Breast epithelium (tissue), 4 donors: ENCODE data around the gene CAPNS1. TPM values are rescaled to one million over a fixed set of nuclear protein-coding genes. Genes with fewer than 3 reads are reported as not detected.

ENCODE experiments used
- DNase-seq, 2 donors: peaks; one replicate each; pipeline ENCODE4 v3.0.0-alpha.2; 2019; ENCODE audit warnings: low spot score in 2 of 2
- H3K27ac ChIP-seq, 2 donors: fragments of 200-600 bp; sonication (generic) in 1 of 2; one replicate each; pipeline ENCODE4 v1.5.1; 2016 to 2019; ENCODE audit warnings: mild to moderate bottlenecking in 1 of 2
- H3K27me3 ChIP-seq, 2 donors: fragments of 200-600 bp; sonication (generic) in 1 of 2; one replicate each; pipeline versions ENCODE4 v1.5.1 to v1.6.0; 2017 to 2019; ENCODE audit warnings: control low read depth in 1 of 2, mild to moderate bottlenecking in 1 of 2
- H3K36me3 ChIP-seq: fragments of 200-600 bp; one replicate; pipeline ENCODE4 v1.5.1; 2019
- H3K4me1 ChIP-seq, 2 donors: fragments of 200-600 bp; sonication (generic); one replicate each; pipeline ENCODE4 v1.5.1; 2016 to 2019; ENCODE audit warnings: control low read depth in 1 of 2
- H3K4me3 ChIP-seq, 3 donors: fragments of 200-600 bp; sonication (generic); 1 replicate in 2 of 3; 2 replicates in 1 of 3; pipeline ENCODE4 v1.5.1; 2016 to 2019; ENCODE audit warnings: mild to moderate bottlenecking in 3 of 3, moderate library complexity in 2 of 3
- H3K9me3 ChIP-seq, 2 donors: fragments of 200-600 bp; sonication (generic) in 1 of 2; one replicate each; pipeline ENCODE4 v1.5.1; 2016 to 2019; ENCODE audit warnings: control low read depth in 1 of 2
- POLR2A ChIP-seq: fragments of 450-650 bp; IDR thresholded peaks from one replicate; pipeline ENCODE4 v1.6.1; 2016; ENCODE audit warnings: antibody characterized with exemption, mild to moderate bottlenecking, moderate library complexity
- POLR2AphosphoS5 ChIP-seq, 3 donors: sonication (generic); formaldehyde crosslinking; IDR thresholded peaks; one replicate each; pipeline ENCODE4 v1.6.1; 2017; ENCODE audit warnings: antibody characterized with exemption in 3 of 3
- intact Hi-C: fragments of 100-400 bp; cut with DNase I; formaldehyde crosslinking; loops from one replicate; pipeline ENCODE4 v1.15.1; 2023; ENCODE audit warnings: low total_unique reads
- total RNA-seq, 3 donors: library from RNA; depleted of rRNA; stranded (reverse); fragments of >200 nt; gene quantifications; one replicate each; pipeline ENCODE4 v1.1.0, GENCODE V29; 2016
- TF ChIP-seq, protein P1 (sequence below), 3 donors: fragments of 450-650 bp; IDR thresholded peaks; one replicate each; pipeline ENCODE4 v1.5.1; 2016 to 2017; ENCODE audit warnings: antibody characterized with exemption in 3 of 3, mild to moderate bottlenecking in 3 of 3, moderate library complexity in 3 of 3

CAPNS1 gene
- total RNA-seq, 3 donors from 2014 or later, result 144 to 286 (median 200) TPM

DNA sequence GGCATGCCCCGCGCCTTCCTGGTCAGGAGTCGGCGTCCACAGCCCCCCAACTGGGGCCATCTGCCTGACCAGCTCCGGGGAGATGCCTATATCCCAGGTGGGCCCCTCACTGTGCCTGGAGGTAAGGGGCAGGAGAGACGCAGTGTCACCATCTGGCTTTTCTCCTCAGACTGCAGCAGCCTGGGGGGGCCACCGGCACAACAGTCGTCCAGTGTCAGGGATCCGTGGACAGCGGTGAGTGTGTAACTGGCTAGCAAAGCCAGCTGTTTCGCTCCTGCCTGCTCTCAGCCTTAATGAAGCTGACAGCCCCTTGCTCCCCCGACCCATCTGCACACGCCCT, 28.7 kb upstream of the CAPNS1 start:
- Histone ChIP-seq H3K4me3 (no peak overlapping the region), H3K9me3 (no peaks in the 10 kb centered on the region), H3K27me3 (no peaks in the 10 kb centered on the region), H3K4me1 (peaks cover 0 to 4% of the 10 kb centered on the region in 2 donors), H3K27ac (no peak overlapping the region), H3K36me3 (no peaks in the 10 kb centered on the region)
- intact Hi-C loops, result no loop called here
- DNase-seq, result no peak
- TF ChIP-seq POLR2AphosphoS5 (IDR thresholded peaks at IDR 0.05) (no peak), POLR2A (no peak)
- TF ChIP-seq, protein P1, sequence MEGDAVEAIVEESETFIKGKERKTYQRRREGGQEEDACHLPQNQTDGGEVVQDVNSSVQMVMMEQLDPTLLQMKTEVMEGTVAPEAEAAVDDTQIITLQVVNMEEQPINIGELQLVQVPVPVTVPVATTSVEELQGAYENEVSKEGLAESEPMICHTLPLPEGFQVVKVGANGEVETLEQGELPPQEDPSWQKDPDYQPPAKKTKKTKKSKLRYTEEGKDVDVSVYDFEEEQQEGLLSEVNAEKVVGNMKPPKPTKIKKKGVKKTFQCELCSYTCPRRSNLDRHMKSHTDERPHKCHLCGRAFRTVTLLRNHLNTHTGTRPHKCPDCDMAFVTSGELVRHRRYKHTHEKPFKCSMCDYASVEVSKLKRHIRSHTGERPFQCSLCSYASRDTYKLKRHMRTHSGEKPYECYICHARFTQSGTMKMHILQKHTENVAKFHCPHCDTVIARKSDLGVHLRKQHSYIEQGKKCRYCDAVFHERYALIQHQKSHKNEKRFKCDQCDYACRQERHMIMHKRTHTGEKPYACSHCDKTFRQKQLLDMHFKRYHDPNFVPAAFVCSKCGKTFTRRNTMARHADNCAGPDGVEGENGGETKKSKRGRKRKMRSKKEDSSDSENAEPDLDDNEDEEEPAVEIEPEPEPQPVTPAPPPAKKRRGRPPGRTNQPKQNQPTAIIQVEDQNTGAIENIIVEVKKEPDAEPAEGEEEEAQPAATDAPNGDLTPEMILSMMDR (IDR thresholded peaks at IDR 0.05), result no peak

DNA sequence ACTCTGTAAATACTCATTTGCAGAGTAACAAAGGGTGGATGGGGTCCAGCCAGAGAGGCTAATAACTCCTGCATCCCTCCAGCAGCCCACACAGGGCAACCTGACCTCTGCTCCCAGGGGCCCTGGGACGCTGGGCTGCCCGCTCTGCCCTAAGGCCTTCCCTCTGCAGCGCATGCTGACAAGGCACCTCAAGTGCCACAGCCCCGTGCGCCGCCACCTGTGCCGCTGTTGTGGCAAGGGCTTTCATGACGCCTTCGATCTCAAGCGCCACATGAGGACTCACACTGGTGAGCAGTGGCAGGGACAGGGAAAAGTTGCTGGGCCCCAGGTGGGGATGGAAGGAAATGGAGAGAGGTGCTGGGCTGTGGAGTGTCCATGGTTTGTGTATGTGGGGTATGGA, 27.2 kb upstream of the CAPNS1 start:
- intact Hi-C loops, result no loop called here
- no peak overlapping the region for H3K4me3 ChIP-seq
- H3K36me3 ChIP-seq, result no peaks in the 10 kb centered on the region
- H3K27me3 ChIP-seq, result no peaks in the 10 kb centered on the region
- TF ChIP-seq POLR2AphosphoS5 (IDR thresholded peaks at IDR 0.05) (no peak), POLR2A (no peak)
- TF ChIP-seq, protein P1 (IDR thresholded peaks at IDR 0.05), result no peak
- H3K4me1 ChIP-seq, result peaks cover 0 to 7% of the 10 kb centered on the region in 2 donors
- H3K27ac ChIP-seq, result no peak overlapping the region
- H3K9me3 ChIP-seq, result no peaks in the 10 kb centered on the region
- DNase-seq, result no peak

DNA sequence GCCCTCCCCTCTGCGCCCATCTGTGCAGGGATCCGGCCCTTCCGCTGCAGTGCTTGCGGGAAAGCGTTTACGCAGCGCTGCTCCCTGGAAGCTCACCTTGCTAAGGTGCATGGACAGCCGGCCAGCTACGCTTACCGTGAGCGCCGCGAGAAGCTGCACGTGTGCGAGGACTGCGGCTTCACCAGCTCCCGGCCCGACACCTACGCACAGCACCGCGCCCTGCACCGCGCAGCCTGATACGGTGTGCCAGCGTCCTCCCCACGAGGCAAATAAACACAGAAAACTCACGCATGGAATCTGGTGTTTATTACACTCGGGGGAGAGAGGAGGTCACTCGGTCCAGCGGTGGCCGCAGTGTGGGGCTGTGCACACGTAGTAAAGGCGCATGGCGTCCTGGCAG, 26.4 kb upstream of the CAPNS1 start:
- TF ChIP-seq POLR2AphosphoS5 (IDR thresholded peaks at IDR 0.05) (no peak), POLR2A (no peak)
- TF ChIP-seq, protein P1 (IDR thresholded peaks at IDR 0.05), result no peak
- Histone ChIP-seq H3K4me1 (peaks cover 0 to 7% of the 10 kb centered on the region in 2 donors), H3K36me3 (no peaks in the 10 kb centered on the region), H3K27me3 (no peaks in the 10 kb centered on the region), H3K4me3 (peak overlapping the region in 2 of 3 donors; percentile 77 to 89), H3K9me3 (no peaks in the 10 kb centered on the region), H3K27ac (peak overlapping the region in 1 of 2 donors; percentile 97)
- intact Hi-C loops, result no loop called here
- no peak for DNase-seq

DNA sequence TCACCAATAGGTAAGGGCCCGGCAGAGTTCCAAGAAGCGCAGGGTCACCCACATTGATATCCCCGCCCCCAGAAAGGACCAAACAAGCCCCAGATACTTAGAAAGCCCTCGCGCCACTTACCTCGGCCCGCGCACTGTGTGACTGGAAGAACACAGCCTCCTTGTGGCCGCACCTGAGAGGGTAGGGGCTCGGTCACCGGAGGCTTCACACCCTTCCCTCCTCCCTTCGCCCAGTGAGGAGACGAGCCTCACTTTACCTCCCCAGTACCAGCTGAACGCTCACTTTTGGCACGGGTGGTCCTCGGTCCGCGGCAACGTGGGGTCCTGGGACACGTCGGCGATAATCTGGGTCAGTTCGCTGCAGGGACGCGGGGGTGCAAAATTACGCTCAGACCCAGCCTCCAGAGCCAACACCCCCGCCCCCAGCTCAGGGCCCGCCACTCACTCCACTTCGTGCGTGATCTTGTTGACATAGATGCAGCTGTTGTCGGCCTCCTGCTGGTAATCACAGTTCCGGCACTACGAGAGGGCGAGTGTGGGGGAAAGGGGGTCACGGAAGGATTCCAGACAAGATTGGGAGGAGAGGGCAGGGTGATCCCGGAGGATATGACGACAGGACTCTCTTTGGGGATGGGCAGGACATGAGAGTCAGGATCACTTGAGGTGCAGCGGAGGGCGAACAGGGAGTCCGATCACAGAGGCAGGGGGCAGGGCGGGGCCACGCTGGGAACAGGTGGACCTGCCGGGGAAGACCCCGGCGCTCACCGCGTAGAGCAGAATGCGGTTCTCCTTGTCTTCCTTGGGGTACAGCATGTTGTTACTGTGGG, 25.8 kb upstream of the CAPNS1 start:
- no peaks in the 10 kb centered on the region for H3K27me3 ChIP-seq
- H3K27ac ChIP-seq, result peak overlapping the region; percentile 92 to 97
- H3K4me1 ChIP-seq, result peaks cover 0 to 7% of the 10 kb centered on the region in 2 donors
- H3K9me3 ChIP-seq, result no peaks in the 10 kb centered on the region
- intact Hi-C loops, result no loop called here
- H3K36me3 ChIP-seq, result no peaks in the 10 kb centered on the region
- DNase-seq, result peak in 1 of 2 donors; percentile 25
- peak overlapping the region; percentile 72 to 89 (median 77) for H3K4me3 ChIP-seq
- TF ChIP-seq, protein P1 (IDR thresholded peaks at IDR 0.05), result peak in 1 of 3 donors; percentile 18
- no peak for TF ChIP-seq POLR2AphosphoS5 (IDR thresholded peaks at IDR 0.05)

DNA sequence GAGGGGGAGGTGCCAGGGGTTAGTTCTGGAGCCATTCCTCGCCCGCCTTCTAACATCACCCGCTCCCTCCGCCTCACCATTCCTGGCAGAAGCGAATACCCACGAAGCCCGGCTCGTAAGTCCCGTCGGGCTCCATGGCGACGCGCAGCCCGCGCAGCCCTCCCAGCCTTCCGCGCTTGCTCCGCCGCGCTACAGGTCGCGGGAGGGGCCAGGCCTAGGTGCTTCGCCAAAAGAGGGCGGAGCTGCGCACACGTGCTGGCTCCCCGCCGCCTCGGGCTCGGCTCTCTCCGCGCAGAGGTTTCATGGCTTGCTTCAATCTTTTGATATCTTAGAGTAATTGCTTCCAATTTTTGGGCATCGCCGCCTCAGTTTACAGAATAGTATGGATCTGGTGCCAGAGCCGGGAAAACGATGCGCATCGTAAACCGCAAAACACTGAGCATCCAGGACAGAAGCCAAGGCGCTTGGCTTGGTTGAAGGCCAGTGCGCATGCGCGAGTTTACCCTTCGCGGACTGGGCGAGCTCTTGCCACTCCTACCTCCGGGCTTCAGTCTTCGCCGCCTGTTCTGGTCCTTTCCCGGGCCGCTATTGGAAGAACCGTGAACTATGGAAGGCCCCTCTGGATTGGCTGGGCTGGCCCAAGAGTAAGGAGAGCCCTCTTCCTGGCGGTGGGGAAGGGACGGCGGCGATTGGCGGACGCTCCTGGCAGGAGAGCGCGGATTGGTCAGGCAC, 25.0 kb upstream of the CAPNS1 start, which contains the start of gene POLR2I:
Gene POLR2I (minus strand): TSS at position 155 of the 732 bp plus-strand sequence. CDS start 19 bp downstream, at position 136.
- Histone ChIP-seq H3K36me3 (no peaks in the 10 kb centered on the region), H3K4me3 (peak within 1 kb of the TSS; percentile 72 to 89 (median 77)), H3K9me3 (no peaks in the 10 kb centered on the region), H3K4me1 (peaks cover 0 to 7% of the 10 kb centered on the region in 2 donors), H3K27me3 (no peaks in the 10 kb centered on the region), H3K27ac (peak within 1 kb of the TSS; percentile 92 to 97)
- peak; percentile 84 to 95 (median 91) for TF ChIP-seq POLR2AphosphoS5 (IDR thresholded peaks at IDR 0.05)
- TF ChIP-seq, protein P1 (IDR thresholded peaks at IDR 0.05), result peak in 1 of 3 donors; percentile 13
- TF ChIP-seq POLR2A, result peak; percentile 70
- DNase-seq, result peak; percentile 99 to 100
- intact Hi-C loops, result no loop called here
